SHP77 (cell line): ENCODE measurements around the gene CYFIP1.

ENCODE experiments used
- DNase-seq, 2 experiments: peaks; one replicate each; lab custom pipeline; 2025; lab: John Stamatoyannopoulos, UW

Gene CYFIP1

GRCh38 chr15:22868928-22869327 lies 111.2 kb downstream of the CYFIP1 start:
- no peak for DNase-seq

- no peak for DNase-seq
Observed at GRCh38 chr15:22868495-22868894, 111.7 kb downstream of the CYFIP1 start.

GRCh38 chr15:22867886-22868285 lies 112.3 kb downstream of the CYFIP1 start:
- no peak for DNase-seq

- no peak for DNase-seq
Observed at GRCh38 chr15:22866079-22866478, 114.1 kb downstream of the CYFIP1 start.

GRCh38 chr15:22863356-22863755 lies 116.8 kb downstream of the CYFIP1 start:
- DNase-seq: no peak

- DNase-seq: no peak
Observed at GRCh38 chr15:22861161-22861560, 119.0 kb downstream of the CYFIP1 start.

- DNase-seq: no peak
Observed at GRCh38 chr15:22856659-22857058, 123.5 kb downstream of the CYFIP1 start.

- no peak for DNase-seq
Observed at GRCh38 chr15:22855791-22856190, 124.4 kb downstream of the CYFIP1 start.

- no peak for DNase-seq
Observed at GRCh38 chr15:22851513-22851912, 128.7 kb downstream of the CYFIP1 start.

GRCh38 chr15:22850055-22850454 lies 130.1 kb downstream of the CYFIP1 start:
- DNase-seq: no peak

GRCh38 chr15:22846073-22846472 lies 134.1 kb downstream of the CYFIP1 start:
- DNase-seq: no peak

- DNase-seq: no peak
Observed at GRCh38 chr15:22845289-22845900, 134.8 kb downstream of the CYFIP1 start.

GRCh38 chr15:22844421-22845288 lies 135.5 kb downstream of the CYFIP1 start:
- no peak for DNase-seq

GRCh38 chr15:22839046-22839695 lies 141.0 kb downstream of the CYFIP1 start:
- no peak for DNase-seq

- DNase-seq: peak; percentile 96
Observed at GRCh38 chr15:22838292-22839042, 141.7 kb downstream of the CYFIP1 start, which contains the start of gene NIPA2. Gene NIPA2 (plus strand): TSS chr15:22838666. CDS start chr15:22851732, 13,066 bp downstream.

GRCh38 chr15:22831473-22831872 lies 148.7 kb downstream of the CYFIP1 start:
- DNase-seq: no peak

- DNase-seq: no peak
Observed at GRCh38 chr15:22827125-22827524, 153.0 kb downstream of the CYFIP1 start.

- no peak for DNase-seq
Observed at GRCh38 chr15:22823495-22824128, 156.6 kb downstream of the CYFIP1 start.

GRCh38 chr15:22819651-22820050 lies 160.5 kb downstream of the CYFIP1 start:
- no peak for DNase-seq
